GM12864 (cell line): ENCODE results near the gene PCBP3.

Experiments used
- DNase-seq: peaks from one replicate; pipeline ENCODE4 v3.0.0-alpha.2; 2011; ENCODE audit warnings: low read depth
- H3K4me3 ChIP-seq: 2 replicates; pipeline ENCODE4 v1.5.1; 2011; ENCODE audit warnings: mild to moderate bottlenecking, low read depth, low read length, control low read depth
- TF ChIP-seq, protein P1 (sequence below): IDR thresholded peaks from 2 replicates; pipeline ENCODE4 v1.5.1; 2011; ENCODE audit warnings: low read depth, mild to moderate bottlenecking, moderate library complexity, low read length, control low read depth, inconsistent platforms; ENCODE audit errors: missing control alignments

Gene PCBP3

GRCh38 chr21:45643021-45643980 lies at the start of gene PCBP3:
PCBP3 (plus strand) TSS chr21:45643725; CDS start chr21:45850086, 206,361 bp downstream.
- H3K4me3 ChIP-seq = peak within 1 kb of the TSS; percentile 50
- peak; percentile 73 for DNase-seq
- TF ChIP-seq, protein P1, sequence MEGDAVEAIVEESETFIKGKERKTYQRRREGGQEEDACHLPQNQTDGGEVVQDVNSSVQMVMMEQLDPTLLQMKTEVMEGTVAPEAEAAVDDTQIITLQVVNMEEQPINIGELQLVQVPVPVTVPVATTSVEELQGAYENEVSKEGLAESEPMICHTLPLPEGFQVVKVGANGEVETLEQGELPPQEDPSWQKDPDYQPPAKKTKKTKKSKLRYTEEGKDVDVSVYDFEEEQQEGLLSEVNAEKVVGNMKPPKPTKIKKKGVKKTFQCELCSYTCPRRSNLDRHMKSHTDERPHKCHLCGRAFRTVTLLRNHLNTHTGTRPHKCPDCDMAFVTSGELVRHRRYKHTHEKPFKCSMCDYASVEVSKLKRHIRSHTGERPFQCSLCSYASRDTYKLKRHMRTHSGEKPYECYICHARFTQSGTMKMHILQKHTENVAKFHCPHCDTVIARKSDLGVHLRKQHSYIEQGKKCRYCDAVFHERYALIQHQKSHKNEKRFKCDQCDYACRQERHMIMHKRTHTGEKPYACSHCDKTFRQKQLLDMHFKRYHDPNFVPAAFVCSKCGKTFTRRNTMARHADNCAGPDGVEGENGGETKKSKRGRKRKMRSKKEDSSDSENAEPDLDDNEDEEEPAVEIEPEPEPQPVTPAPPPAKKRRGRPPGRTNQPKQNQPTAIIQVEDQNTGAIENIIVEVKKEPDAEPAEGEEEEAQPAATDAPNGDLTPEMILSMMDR = no peak

- DNase-seq = no peak
- TF ChIP-seq, protein P1 = no peak
- H3K4me3 ChIP-seq = peak overlapping the region; percentile 48; the same call in 1 of the 2 replicates
These were observed 48.6 kb upstream of the PCBP3 start for GRCh38 chr21:45594721-45595489.

DNA sequence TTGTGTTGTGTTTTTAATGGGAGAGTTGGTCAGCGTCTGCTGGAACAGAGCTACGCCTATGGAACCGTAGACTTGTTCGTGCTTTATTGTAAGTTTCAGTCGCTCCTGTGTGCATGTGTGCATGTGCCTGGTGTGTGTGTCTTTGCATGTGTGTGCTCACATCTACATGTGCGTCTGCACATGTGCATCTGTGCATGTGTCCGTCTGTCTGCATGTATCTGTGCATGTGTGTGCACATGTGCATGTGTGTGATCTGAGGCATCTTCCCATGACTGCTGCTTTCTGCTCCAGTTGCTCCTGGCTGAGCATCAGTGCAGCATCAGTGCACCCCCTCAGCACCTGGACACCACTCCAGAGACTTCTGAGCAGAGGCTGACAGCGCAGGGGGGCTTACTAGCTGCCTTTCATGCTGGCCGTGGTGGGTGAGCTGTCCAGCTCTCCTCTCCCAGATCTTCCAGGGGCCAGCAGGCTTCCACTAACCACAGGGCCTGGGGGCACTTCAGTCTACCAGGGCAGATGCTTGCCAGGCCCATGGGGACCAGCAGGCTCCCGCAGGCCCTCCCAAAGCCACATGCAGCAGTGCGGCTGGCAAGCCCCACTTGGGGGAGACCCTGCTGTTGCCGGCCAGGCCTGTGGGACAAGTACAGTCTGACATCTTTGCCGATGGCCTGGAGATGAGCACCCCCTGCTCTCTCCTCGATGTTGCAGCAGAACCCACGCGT lies 47.8 kb upstream of the PCBP3 start:
- H3K4me3 ChIP-seq = no peak overlapping the region
- TF ChIP-seq, protein P1 = no peak
- DNase-seq = no peak

GRCh38 chr21:45596704-45597318 lies 46.7 kb upstream of the PCBP3 start:
- TF ChIP-seq, protein P1 = peak; percentile 90
- H3K4me3 ChIP-seq = no peak overlapping the region
- no peak for DNase-seq

- TF ChIP-seq, protein P1 = no peak
- DNase-seq = no peak
These were observed 45.4 kb upstream of the PCBP3 start for GRCh38 chr21:45598109-45598508.

GRCh38 chr21:45598666-45599065 lies 44.9 kb upstream of the PCBP3 start:
- H3K4me3 ChIP-seq = no peak overlapping the region
- TF ChIP-seq, protein P1 = no peak
- no peak for DNase-seq

More at GRCh38 chr21:45598109-45598508, 45.4 kb upstream of the PCBP3 start:
- H3K4me3 ChIP-seq = no peak overlapping the region
